NCI-H2227 (cell line): ENCODE data around the gene PCNT.
"Not testable (repeated sequence)": the region's sequence is repeated elsewhere in the genome, so short reads cannot be mapped to it uniquely, and the experiment has no call there.

Source experiments
- DNase-seq: peaks from one replicate; lab custom pipeline; 2025; ENCODE audit not compliant: unreplicated experiment; lab: John Stamatoyannopoulos, UW

PCNT gene

DNA sequence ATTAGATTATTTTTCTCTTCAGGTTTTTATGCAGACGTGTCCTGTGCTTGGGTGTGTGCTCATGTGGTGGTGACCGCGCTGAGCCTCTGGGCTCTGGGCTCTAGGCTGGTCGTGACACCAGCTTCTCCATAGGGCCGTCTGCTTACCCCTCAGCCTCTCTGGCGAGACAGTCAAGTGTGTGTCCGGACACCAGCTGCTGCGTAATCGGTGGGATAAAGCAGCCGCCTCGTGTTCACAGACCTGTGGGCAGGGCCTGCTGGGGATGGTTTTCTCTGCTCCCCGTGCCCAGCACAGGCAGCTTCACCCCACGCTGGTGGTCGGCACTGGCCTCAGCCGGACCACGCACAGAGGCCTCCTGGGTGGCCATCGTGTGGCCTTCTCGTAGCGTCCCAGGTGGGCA, 101.1 kb downstream of the PCNT start:
- no peak for DNase-seq

GRCh38 chr21:46425571-46425970, 101.6 kb downstream of the PCNT start:
- DNase-seq = no peak

DNA sequence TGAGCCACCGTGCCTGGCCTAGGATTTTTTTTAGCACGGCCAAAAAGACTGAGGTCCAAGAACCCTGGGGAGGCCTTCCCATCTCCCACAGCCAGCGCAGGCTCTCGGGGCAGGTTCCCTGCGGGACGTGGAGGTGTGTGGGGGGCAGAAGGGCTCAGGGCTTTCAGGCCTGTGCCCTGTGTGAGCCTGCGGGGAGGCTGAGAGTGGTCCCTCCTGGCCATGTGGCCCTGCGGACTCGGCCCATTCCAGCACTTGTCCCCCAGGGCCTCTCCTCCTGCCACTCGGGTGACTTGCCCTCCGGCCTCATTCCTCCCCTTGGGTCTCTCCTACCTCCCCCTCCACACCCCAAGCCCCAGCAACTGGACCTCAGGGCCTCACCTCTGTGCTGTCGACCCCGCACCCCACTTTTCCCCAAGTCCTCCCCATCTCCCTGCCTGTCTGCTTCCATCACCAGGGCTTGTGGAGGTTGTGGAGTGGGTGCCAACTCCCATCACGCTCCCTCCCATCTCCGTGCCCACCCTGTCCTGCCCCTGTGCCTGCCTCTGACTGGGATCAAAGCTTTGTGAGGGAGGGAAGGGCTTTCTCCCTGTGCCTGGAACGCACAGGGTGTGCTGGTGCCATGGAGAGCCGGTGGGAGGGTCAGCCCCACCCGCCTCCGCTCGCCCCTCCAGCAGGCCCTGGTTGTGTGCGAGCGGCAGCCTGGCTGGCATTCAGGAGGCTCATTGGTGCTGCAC, 102.5 kb downstream of the PCNT start:
- no peak for DNase-seq

- DNase-seq = no peak
These were observed 103.6 kb downstream of the PCNT start for GRCh38 chr21:46427516-46427915.

DNA sequence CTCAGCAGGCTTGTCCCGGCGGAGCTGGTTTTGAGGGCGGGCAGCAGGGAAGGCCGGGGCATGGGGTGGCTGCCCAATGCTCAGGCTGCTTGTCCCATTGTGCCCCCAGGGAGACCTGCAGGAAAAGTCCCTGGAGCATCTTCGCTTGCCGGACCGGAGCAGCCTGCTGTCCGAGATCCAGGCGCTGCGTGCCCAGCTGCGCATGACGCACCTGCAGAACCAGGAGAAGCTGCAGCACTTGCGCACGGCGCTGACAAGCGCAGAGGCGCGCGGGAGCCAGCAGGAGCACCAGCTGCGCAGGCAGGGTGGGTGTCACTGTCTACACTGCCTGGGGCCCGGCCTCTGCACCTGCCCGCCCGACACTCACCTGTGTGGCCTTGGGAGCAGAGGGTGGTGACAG, 104.3 kb downstream of the PCNT start:
- no peak for DNase-seq

GRCh38 chr21:46428987-46429710, 105.2 kb downstream of the PCNT start:
- no peak for DNase-seq

DNA sequence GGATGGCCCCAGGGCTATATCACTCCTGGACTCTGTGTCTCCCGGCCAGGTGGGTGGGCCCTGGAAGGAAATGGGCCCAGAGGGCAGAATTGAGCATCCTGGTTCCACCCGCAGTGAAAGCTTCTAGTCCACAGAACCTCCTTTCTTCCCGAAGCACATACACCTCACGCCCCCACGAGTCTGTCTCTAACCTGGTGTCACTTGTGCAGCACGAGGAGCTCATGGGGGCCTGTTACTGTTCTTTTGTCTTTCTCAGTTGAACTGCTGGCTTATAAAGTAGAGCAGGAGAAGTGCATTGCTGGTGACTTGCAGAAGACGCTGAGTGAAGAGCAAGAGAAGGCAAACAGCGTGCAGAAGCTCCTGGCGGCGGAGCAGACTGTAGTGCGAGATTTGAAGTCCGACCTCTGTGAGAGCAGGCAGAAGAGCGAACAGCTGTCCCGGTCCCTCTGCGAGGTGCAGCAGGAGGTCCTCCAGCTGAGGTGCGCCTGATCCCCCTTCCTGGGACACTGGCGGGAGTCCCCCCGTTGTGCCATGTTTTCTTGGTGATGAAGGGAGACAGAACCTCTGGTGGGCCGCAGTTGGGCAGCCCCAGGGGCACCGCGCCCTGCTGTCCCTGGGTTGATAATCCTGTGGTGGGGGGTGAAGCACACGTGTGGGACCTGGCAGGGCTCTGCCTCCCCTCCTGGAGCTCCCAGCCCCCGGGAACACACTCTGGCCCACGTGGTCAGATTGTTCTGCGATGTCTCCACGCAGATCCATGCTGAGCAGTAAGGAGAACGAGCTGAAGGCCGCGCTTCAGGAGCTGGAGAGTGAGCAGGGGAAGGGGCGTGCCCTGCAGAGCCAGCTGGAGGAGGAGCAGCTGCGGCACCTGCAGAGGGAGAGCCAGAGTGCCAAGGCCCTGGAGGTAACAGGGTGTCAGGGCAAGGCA, 106.1 kb downstream of the PCNT start:
- no peak for DNase-seq

- no peak for DNase-seq
These were observed 107.5 kb downstream of the PCNT start for GRCh38 chr21:46431448-46431847.

DNA sequence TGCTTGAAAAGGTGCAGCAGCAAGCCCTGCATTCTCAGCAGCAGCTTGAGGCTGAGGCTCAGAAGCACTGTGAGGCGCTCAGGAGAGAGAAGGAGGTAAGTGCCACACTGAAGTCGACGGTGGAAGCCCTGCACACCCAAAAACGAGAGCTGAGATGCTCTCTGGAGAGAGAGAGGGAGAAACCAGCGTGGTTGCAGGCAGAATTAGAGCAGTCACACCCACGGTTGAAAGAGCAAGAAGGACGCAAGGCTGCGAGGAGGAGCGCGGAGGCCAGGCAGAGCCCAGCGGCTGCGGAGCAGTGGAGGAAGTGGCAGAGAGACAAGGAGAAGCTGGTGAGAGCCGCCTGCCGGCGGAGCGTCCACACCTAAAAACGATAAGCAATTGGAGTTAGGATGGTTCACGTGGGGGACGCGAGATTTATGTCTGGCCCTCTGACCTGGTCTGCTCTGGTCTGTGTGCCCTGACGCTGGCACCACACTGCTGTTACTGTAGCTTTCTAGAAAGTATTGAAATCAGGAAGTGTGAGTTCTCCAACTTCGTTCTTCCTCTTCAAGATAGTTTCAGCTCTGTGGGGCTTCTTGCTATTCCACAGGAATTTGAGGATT, 108.0 kb downstream of the PCNT start:
- DNase-seq = no peak

GRCh38 chr21:46433116-46433515, 109.2 kb downstream of the PCNT start:
- not testable (repeated sequence) for DNase-seq

- no peak for DNase-seq
These were observed 110.5 kb downstream of the PCNT start for GRCh38 chr21:46434322-46434958.

- DNase-seq = no peak
These were observed 111.9 kb downstream of the PCNT start for GRCh38 chr21:46435786-46436227.

GRCh38 chr21:46436621-46437020, 112.7 kb downstream of the PCNT start:
- DNase-seq = no peak

- DNase-seq = no peak
These were observed 113.1 kb downstream of the PCNT start for GRCh38 chr21:46437096-46437498.

- DNase-seq = no peak
These were observed 113.6 kb downstream of the PCNT start for GRCh38 chr21:46437511-46437910.

GRCh38 chr21:46438241-46438640, 114.3 kb downstream of the PCNT start:
- DNase-seq = no peak

DNA sequence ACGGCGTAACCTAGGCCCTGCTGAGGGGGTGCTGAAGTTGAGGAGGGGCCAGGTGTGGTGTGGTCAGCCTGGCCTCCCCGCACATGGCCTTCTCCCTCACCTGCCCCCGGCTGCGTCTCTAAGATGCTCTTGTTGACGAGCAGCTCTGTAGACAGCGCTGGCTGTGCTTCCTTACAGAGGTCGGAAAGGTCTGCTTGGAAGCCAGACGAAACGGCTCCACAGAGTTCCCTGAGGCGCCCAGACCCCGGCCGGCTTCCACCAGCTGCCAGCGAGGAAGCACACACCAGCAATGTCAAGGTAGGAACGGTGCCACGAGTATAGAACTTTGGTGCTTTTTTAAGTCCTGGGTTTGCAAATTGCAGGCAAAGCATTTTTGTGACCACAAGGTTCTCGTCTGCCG, 116.0 kb downstream of the PCNT start:
- no peak for DNase-seq

DNA sequence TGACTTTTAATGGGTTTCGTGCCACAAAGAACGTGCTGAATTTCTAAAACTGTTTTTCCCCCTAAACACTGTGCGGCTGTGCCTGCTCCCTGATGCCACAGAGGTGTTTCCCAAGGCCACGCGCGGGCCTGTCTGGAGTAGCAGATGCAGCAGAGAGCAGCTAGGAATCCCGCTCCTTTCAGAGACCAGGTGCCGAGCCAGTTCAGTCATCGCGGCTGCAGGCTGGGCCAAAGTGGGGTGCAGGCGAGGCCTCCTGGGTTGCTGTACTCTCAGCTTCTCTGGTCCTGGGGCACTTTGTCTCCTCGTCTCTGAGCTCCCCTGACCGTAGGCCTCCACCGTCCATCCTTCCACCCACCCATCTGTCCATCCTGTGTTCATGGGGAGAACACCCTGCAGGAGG, 117.4 kb downstream of the PCNT start:
- DNase-seq = no peak

- DNase-seq = no peak
These were observed 118.1 kb downstream of the PCNT start for GRCh38 chr21:46441961-46442498.

GRCh38 chr21:46442938-46443337, 119.0 kb downstream of the PCNT start:
- DNase-seq = no peak
